DOHH2 (cell line): ENCODE data around the gene TCAF2.
"Not testable (repeated sequence)": the region's sequence is repeated elsewhere in the genome, so short reads cannot be mapped to it uniquely, and the experiment has no call there.

Source experiments
- EZH2phosphoT487 ChIP-seq: fragments of 200-600 bp; sonication (generic); IDR thresholded peaks from 2 replicates; pipeline ENCODE4 v1.6.1; 2017; ENCODE audit warnings: borderline replicate concordance, mild to moderate bottlenecking, antibody characterized with exemption, low read length, moderate library complexity, mixed read lengths
- TF ChIP-seq, protein P1 (sequence below): fragments of 200-600 bp; sonication (generic); IDR thresholded peaks from one replicate; pipeline ENCODE4 v1.5.1; 2014; ENCODE audit warnings: antibody characterized with exemption, mild to moderate bottlenecking, low read depth, low read length; ENCODE audit not compliant: poor library complexity, severe bottlenecking

DNA sequence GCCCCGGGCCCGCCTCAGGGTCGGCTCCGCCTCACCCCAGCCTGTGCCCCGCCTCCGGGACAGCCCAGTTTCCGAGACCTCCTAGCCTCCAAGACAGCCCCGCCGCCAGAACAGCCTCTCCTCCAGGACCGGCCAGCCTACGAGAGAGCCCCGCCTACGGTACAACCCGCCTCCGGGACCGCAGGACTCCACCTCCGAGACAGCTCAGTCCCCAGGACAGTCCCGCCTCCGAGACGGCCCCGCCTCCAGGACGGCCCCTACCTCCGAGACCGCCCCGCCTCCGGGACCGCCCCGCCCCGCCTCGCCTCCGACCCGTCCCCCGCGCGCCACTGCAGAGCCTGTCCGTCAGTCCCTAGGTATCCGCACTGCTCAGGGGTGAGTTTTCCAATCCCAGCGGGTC, at the start of gene TCAF2:
- TF ChIP-seq, protein P1, sequence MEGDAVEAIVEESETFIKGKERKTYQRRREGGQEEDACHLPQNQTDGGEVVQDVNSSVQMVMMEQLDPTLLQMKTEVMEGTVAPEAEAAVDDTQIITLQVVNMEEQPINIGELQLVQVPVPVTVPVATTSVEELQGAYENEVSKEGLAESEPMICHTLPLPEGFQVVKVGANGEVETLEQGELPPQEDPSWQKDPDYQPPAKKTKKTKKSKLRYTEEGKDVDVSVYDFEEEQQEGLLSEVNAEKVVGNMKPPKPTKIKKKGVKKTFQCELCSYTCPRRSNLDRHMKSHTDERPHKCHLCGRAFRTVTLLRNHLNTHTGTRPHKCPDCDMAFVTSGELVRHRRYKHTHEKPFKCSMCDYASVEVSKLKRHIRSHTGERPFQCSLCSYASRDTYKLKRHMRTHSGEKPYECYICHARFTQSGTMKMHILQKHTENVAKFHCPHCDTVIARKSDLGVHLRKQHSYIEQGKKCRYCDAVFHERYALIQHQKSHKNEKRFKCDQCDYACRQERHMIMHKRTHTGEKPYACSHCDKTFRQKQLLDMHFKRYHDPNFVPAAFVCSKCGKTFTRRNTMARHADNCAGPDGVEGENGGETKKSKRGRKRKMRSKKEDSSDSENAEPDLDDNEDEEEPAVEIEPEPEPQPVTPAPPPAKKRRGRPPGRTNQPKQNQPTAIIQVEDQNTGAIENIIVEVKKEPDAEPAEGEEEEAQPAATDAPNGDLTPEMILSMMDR: not testable (repeated sequence)
- TF ChIP-seq EZH2phosphoT487: not testable (repeated sequence)
